ENCODE results near the gene CD80.

CD80 gene

GRCh38 chr3:119529883-119530282, 29.5 kb downstream of the CD80 start:
- Mint-ChIP-seq H3K27me3 (ENCODE audit: low read depth) (no peaks in the 10 kb centered on the region), H3K36me3 (ENCODE audit: low read depth) (peaks cover 5% of the 10 kb centered on the region), H3K9me3 (no peaks in the 10 kb centered on the region), H3K4me3 (no peak overlapping the region), H3K27ac (no peak overlapping the region), H3K4me1 (no peaks in the 10 kb centered on the region)
- no peak for TF ChIP-seq CTCF (IDR thresholded peaks at IDR 0.05; ENCODE audit: unreplicated experiment in 3 of 3)

- H3K4me1 Mint-ChIP-seq: no peaks in the 10 kb centered on the region
- H3K27me3 Mint-ChIP-seq (ENCODE audit: low read depth): no peaks in the 10 kb centered on the region
- H3K4me3 Mint-ChIP-seq: no peak overlapping the region
- H3K9me3 Mint-ChIP-seq: no peaks in the 10 kb centered on the region
- TF ChIP-seq CTCF (IDR thresholded peaks at IDR 0.05; ENCODE audit: unreplicated experiment in 3 of 3): no peak
- H3K36me3 Mint-ChIP-seq (ENCODE audit: low read depth): peaks cover 22% of the 10 kb centered on the region
- H3K27ac Mint-ChIP-seq: no peak overlapping the region
Observed at GRCh38 chr3:119527714-119528113, 31.7 kb downstream of the CD80 start.

GRCh38 chr3:119524931-119525662, 34.3 kb downstream of the CD80 start:
- TF ChIP-seq CTCF (IDR thresholded peaks at IDR 0.05; ENCODE audit: unreplicated experiment in 3 of 3): peak in 2 of 3 experiments; percentile 26
- H3K4me3 Mint-ChIP-seq: no peak overlapping the region
- H3K27ac Mint-ChIP-seq: no peak overlapping the region
- H3K4me1 Mint-ChIP-seq: no peaks in the 10 kb centered on the region
- no peaks in the 10 kb centered on the region for H3K27me3 Mint-ChIP-seq (ENCODE audit: low read depth)
- H3K36me3 Mint-ChIP-seq (ENCODE audit: low read depth): peaks cover 48% of the 10 kb centered on the region
- H3K9me3 Mint-ChIP-seq: peaks cover 4% of the 10 kb centered on the region

- Mint-ChIP-seq H3K36me3 (ENCODE audit: low read depth) (peaks cover 97% of the 10 kb centered on the region), H3K27ac (no peak overlapping the region), H3K9me3 (peaks cover 17% of the 10 kb centered on the region), H3K27me3 (ENCODE audit: low read depth) (no peaks in the 10 kb centered on the region), H3K4me3 (no peak overlapping the region), H3K4me1 (no peaks in the 10 kb centered on the region)
- no peak for TF ChIP-seq CTCF (IDR thresholded peaks at IDR 0.05; ENCODE audit: unreplicated experiment in 3 of 3)
Observed at GRCh38 chr3:119518026-119518425, 41.4 kb downstream of the CD80 start.

- no peak overlapping the region for H3K4me3 Mint-ChIP-seq
- H3K27me3 Mint-ChIP-seq (ENCODE audit: low read depth): no peaks in the 10 kb centered on the region
- no peaks in the 10 kb centered on the region for H3K4me1 Mint-ChIP-seq
- peaks cover 17% of the 10 kb centered on the region for H3K9me3 Mint-ChIP-seq
- no peak for TF ChIP-seq CTCF (IDR thresholded peaks at IDR 0.05; ENCODE audit: unreplicated experiment in 3 of 3)
- peaks cover 92% of the 10 kb centered on the region for H3K36me3 Mint-ChIP-seq (ENCODE audit: low read depth)
- H3K27ac Mint-ChIP-seq: no peak overlapping the region
Observed at GRCh38 chr3:119517112-119517511, 42.3 kb downstream of the CD80 start.

- H3K4me3 Mint-ChIP-seq: no peak overlapping the region
- no peaks in the 10 kb centered on the region for H3K27me3 Mint-ChIP-seq (ENCODE audit: low read depth)
- no peak overlapping the region for H3K27ac Mint-ChIP-seq
- peaks cover 11% of the 10 kb centered on the region for H3K9me3 Mint-ChIP-seq
- H3K36me3 Mint-ChIP-seq (ENCODE audit: low read depth): peaks cover 71% of the 10 kb centered on the region
- no peaks in the 10 kb centered on the region for H3K4me1 Mint-ChIP-seq
- no peak for TF ChIP-seq CTCF (IDR thresholded peaks at IDR 0.05; ENCODE audit: unreplicated experiment in 3 of 3)
Observed at GRCh38 chr3:119514637-119515036, 44.8 kb downstream of the CD80 start.

Data from nephron (organoid).